ELR (cell line): Measurements from ENCODE around the gene APOL3.
A peak's percentile ranks its signal among the peaks of the same experiment; 100 is the strongest.
"Not testable (repeated sequence)": the region's sequence is repeated elsewhere in the genome, so short reads cannot be mapped to it uniquely, and the experiment has no call there.

Source experiments
- DNase-seq: peaks from one replicate; pipeline ENCODE4 v3.0.0-alpha.2; 2015; ENCODE audit warnings: low read depth

Gene APOL3

DNA sequence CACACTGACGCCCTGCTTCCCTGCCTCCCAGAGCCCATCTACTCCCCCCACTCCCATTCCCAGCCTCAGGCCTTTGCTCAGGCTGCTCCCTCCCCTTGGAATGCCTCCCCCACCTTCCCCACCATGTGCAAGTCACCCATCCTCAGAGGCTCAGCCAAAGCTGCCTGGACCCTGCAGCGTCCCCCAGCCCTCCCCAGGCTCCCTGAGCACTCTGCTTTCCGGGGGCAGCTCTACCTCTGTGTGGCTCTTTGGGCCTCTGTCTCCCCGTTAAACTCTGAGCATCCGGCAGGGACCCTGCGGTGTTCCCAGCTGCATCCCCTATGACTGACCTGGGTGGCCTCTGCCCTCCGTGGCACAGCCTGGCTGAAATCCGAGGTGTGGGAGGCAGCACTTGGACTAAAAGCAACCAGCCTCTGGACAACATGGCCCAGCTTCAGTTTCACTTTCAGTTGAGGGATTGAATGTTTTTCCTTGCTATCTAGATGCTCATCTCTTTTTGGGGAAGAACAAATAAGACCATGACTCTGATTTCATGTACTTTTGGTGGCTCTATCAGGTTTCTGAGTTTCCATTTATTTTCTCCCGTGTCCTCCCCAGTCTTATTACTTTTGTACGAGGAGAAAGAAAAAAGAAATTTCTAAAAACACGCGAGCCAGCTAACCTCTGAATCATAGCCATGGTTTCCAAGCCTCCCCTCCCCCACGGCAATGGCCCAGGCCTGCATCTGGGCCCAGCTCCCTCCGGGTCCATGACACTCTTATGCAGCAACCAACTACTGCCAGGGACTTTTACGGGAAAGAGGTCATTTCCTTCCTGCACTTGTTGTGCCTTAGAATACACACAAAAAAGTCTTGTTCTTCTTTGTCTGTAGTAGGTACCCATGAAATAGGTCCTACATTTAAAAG is 3.8 kb downstream of the APOL3 start:
- DNase-seq = peak; percentile 88

GRCh38 chr22:36156119-36156514 is 4.4 kb downstream of the APOL3 start:
- no peak for DNase-seq

DNA sequence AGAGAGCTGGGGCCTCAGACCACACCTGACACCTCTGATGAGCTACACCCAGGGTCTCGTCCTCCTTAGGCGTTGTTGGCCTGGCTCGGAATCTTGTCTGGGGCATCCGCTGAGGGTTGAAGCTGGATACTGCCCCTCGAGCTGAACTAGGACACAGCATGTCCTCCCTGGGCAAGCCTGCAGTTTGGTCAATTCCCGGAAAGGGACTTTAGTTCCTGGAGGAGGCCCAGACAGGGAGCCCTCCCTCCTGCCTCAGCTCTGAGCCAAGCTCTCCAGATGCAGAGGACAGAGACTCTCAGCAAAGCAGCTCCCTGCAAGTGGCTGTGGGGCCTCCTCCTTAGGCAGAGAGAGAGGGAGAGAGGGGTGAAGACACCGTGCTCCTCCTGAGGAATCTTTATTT is 4.9 kb downstream of the APOL3 start:
- no peak for DNase-seq

DNA sequence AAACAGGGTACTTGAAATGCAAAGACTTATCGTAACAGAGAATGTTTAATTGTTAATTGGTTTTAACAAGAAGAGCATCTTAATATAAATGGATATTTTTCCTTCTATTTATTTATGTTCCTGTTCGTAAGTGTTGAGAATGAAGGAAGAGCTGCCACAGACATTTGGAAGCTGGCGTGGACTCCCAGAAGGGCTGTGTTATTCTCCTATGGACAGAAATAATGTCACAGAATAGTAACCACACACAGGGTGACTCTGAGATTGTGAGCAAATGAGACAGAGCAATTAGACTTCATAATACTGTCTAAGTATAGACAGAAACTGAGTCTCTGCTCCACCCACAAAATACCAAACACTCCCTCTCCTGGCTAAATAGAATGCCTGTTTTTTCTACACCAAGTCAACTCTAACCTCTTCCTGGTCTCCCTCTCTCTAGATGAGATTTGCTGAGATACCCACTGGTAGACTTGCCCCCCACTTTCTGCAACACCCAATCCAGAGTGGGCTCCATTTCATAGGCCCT is 6.1 kb downstream of the APOL3 start:
- no peak for DNase-seq

DNA sequence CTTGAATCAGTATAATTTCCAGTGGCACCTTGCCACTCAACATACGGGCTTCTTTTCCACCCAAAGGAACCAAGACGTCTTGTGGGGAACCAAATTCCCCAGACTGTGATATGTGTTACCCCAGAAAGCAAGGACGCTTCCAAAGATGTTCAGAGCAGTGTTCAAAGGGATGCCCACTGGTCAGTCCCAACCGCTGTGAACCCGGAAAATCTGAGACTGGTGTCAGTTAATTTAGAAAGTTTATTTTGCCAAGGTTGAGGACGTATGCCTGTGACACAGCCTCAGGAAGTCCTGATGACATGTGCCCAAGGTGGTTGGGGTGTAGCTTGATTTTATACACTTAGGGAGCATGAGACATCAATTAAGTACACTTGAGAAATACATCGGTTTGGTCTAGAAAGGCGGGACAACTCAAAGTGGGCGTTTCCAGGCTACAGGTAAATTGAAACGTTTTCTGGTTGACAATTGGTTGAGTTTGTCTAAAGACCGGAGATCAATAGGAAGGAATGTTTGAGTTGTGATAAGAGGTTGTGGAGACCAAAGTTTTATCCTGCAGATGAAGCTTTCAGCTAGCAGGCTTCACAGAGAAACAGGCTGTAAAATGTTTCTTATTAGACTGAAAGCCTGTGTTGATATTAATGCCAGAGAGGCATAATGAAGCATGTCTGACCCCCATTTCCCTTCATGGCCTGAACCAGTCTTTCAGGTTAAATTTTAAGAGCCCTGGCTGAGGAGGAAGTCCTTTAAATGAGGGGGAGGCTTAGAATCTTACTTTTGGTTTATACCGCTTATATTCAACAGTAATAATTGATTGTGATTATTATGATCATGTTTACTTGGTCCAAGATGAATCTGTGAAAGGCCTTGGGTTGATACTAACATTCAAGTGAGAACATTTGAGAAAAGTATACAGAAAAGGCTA is 6.8 kb downstream of the APOL3 start:
- DNase-seq = no peak

GRCh38 chr22:36152821-36153220 is 7.7 kb downstream of the APOL3 start:
- not testable (repeated sequence) for DNase-seq

DNA sequence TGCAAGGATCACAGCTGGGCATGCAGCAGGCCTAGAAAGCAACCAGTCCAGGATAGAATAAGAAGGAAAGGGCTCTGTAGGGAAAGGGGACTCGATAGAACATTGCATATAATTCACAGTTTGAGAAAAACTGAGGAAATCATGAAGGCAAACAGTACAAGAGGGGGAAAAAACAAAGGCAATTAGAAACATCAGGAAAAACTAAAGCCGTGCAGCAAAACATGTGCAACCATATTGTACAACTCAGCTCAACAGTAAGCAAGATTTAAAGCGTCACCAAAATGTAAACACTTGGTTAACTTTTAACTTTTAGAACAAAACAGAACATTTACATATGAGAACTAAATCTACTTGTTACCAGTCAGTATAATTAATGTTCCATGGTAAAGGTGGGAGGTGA is 8.5 kb downstream of the APOL3 start:
- DNase-seq = no peak

- no peak for DNase-seq
Observed at GRCh38 chr22:36151006-36151595, 9.5 kb downstream of the APOL3 start.

DNA sequence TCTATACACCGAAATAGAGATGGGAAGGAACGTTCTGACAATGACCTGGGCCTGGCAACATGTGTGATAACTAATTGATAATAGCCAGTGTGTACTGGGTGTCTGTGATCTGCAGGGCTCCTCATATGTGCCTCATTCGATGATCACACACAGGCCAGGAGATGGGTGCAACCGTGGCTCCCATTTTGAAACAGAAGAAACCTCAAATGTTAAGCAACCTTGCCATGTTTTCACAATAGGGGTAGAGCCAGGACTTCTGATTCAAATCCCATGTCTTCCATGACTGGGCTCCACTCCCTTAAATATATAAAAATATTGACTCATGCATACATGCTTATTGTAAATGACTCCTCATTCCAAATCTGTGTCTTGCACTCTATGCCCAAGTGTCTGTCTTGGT is 11.1 kb downstream of the APOL3 start:
- DNase-seq = no peak

- no peak for DNase-seq
Observed at GRCh38 chr22:36148411-36148810, 12.1 kb downstream of the APOL3 start.

DNA sequence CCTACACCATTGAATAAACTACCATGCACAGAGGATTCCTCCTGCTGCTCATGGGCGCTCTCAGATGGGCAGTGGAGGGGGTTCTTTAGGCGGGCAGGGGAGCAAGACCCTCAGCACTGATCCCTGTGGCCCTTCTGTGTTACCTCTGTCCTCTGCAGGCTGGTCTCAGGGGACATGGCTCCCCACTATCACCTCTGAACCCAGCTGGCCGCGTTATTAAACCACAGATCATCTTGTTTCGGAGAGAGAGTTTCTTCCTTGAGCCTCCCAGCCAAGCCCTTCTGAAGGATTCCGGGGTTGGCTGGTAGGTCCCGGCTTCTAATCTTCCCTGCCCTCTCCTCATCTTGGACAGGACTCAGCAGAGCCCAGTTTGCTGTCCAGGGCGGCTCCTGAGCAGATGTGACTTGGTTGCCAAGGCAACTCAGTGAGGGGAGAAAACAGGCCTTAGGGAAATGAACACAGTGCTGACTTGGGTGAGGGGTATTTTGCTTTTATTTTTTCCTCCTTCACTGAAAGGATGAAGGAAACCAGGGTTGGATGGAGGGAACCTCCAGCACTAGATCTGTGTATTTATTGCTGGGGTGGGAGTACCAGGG is 13.3 kb downstream of the APOL3 start:
- no peak for DNase-seq

DNA sequence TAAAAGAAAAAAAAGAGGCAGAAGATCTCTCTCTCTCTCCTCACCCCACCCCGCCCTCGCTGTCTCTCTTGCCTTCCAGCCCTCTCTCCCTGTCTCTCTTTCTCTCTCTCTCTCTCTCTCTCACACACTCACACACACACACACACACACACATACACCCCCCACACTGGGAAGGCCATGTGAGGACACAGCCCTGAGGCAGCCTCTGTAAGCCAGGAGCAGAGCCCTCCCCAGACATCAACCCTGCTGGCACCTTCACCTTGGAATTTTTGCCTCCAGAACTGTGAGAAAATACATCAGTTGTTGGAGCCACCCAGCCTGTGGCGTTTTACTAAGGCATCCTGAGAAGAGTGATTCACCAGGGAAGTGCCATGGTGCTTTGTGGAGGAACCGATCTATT is 14.7 kb downstream of the APOL3 start:
- peak; percentile 50 for DNase-seq

DNA sequence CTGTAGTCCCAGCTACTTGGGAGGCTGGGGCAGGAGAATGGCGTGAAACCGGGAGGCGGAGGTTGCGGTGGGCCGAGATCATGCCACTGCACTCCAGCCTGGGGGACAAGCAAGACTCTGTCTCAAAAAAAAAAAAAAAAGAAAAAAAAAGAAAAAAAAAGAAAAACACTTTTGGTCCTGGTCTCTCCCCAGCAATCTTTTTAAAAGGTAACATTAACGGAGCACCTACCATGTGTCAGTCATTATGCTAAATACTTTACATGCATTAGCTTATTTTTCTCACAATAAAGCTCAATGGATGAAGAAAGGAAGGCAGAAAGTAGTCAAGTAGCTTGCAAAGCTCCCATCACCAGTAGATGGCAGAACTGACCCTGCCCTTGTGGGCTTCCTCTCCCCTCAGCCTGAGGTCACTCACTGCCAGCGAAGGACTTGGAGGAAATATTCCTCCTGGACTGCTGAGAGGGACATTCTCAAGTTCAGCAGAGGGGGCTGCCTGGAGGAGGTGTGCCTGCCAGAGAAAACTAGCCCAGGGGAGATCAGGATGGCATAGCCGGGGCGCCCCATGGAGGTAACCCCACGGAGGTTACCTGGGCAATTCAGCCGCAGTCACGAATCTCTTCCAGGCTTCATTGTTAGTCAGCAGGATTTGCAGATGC is 15.5 kb downstream of the APOL3 start:
- peak; percentile 78 for DNase-seq

DNA sequence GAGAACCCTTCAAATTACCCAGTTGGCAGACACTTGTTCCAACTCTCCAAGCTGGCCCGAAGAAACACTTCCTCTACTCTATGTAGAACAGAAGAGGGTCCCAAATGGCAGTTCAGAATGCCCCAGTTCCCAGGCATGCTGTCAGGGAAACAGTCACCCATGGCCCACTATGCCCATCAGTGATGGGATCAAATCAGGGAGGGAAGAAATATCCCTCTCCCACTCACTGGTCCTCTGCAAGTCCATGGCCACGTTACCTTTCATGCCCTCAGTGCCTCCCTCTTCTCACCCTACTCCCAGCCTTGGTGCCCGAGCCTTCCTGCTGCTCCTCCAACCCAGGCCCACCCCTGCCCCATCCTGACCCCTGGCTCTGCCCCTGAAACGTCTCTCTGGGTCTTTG is 16.6 kb downstream of the APOL3 start:
- no peak for DNase-seq

GRCh38 chr22:36143066-36143815 is 17.3 kb downstream of the APOL3 start:
- no peak for DNase-seq

- DNase-seq = no peak
Observed at GRCh38 chr22:36141481-36141880, 19.1 kb downstream of the APOL3 start.

GRCh38 chr22:36138709-36139108 is 21.8 kb downstream of the APOL3 start:
- DNase-seq = not testable (repeated sequence)

GRCh38 chr22:36136988-36137387 is 23.6 kb downstream of the APOL3 start:
- no peak for DNase-seq

DNA sequence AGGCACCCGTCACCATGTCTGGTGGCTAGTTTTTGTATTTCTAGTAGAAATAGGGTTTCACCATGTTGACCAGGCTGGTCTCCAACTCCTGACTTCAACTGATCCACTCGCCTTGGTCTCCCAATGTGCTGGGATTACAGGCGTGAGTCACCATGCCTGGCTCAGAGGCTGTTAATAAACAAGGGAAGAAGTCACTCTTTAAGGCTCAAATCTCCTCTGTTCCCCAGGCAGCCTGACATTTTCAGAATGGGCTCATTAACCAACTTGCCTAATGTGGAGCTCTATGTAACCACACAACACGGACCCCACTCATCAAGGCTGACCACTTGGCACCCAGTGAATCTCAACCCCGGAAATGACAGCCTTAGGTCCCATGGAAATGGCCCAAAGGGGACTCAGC is 24.1 kb downstream of the APOL3 start:
- peak; percentile 59 for DNase-seq

- DNase-seq = no peak
Observed at GRCh38 chr22:36135306-36135980, 25.1 kb downstream of the APOL3 start.
